Panc1 (cell line): ENCODE measurements around the gene PLEKHG2.

Source experiments
- CTCF ChIP-seq: fragments of 450-650 bp; IDR thresholded peaks from 2 replicates; pipeline ENCODE4 v1.5.1; 2017; ENCODE audit warnings: mild to moderate bottlenecking
- POLR2AphosphoS5 ChIP-seq: IDR thresholded peaks from 2 replicates; pipeline ENCODE4 v1.6.1; 2012; ENCODE audit warnings: mild to moderate bottlenecking, low read depth, low read length, moderate library complexity
- SIN3A ChIP-seq: IDR thresholded peaks from 2 replicates; pipeline ENCODE4 v1.6.1; 2012; ENCODE audit warnings: low read depth, mild to moderate bottlenecking, low read length, moderate library complexity, borderline replicate concordance; ENCODE audit not compliant: insufficient read depth

GRCh38 chr19:39444598-39445195 is 32.2 kb downstream of the PLEKHG2 start:
- TF ChIP-seq CTCF (no peak), POLR2AphosphoS5 (no peak), SIN3A (no peak)
